Hindlimb muscle (tissue), 1 donor: Measurements from ENCODE around the gene MS4A5. TPM values are rescaled to one million over a fixed set of nuclear protein-coding genes. Genes with fewer than 3 reads are reported as not detected.
"Not testable (repeated sequence)": the region's sequence is repeated elsewhere in the genome, so short reads cannot be mapped to it uniquely, and the experiment has no call there.

Experiments used
- DNase-seq: peaks from one replicate; pipeline ENCODE4 v3.0.0-alpha.2; 2013
- polyA plus RNA-seq: library from polyadenylated mRNA; unstranded; fragments of 120-200 nt; gene quantifications from one replicate; pipeline ENCODE4 v1.2.1, GENCODE V29; 2013; ENCODE audit not compliant: insufficient read length

The MS4A5 gene, protein sequence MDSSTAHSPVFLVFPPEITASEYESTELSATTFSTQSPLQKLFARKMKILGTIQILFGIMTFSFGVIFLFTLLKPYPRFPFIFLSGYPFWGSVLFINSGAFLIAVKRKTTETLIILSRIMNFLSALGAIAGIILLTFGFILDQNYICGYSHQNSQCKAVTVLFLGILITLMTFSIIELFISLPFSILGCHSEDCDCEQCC
- polyA plus RNA-seq = not detected

- DNase-seq = no peak
Measured at GRCh38 chr11:60429272-60429671, at the start of gene MS4A5. Gene MS4A5 (plus strand): TSS chr11:60429572. CDS start chr11:60429675, 103 bp downstream.

GRCh38 chr11:60389279-60389910, 40.0 kb upstream of the MS4A5 start:
- DNase-seq = no peak

DNA sequence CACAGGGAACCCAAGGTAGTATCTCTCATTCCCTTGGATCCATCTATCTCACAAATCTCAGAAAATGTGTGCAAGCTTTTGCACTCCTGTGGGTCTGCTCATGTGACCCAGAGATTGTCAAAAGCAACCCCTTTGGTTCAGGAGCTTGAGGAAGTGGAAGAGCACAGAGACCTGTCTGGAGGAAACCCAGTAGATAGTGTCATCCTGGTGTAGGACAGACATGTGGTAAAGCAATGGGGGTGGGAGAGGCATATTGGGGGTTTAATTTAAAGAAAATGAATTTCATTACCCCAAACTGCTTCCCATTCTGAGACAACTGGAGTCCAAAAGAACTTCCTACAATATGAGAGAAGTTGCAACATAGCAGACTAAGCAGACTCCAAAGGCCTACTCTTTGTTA, 39.0 kb upstream of the MS4A5 start:
- no peak for DNase-seq

DNA sequence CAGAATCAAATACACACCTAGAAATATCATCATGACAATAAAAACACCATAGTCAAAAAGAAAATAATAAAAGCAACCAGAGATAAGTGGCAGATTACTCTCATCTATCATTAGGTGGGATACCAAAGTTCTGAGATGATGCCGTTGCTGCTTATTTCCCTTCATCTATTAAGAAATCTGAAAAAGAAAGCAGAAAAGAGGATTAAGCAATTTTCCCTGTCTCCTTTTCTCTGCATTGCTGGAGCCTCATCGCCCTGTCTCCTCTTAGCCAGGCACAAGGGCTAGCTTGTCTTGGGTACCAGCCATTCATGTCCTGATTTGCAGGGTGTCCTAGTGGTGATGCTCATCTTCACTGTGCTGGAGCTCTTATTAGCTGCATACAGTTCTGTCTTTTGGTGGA, 37.0 kb upstream of the MS4A5 start:
- DNase-seq = no peak

DNA sequence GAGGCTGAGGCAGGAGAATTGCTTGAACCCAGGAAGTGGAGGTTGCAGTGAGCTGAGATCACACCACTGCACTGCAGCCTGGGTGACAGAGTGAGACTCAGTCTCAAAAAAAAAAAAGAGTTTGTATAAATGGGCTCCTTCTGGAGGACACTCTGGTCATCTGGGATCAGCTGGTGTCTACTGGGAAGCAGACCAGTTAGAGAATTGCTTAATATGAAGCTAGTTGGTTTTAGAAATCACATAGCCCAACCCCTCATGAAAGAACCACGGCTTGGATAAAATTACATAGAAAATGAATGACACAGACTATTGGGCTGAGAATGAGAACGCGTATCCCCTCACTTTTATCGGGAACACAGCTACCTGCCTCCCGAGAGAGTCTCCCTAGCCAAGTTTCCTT, 36.4 kb upstream of the MS4A5 start:
- DNase-seq = no peak

DNA sequence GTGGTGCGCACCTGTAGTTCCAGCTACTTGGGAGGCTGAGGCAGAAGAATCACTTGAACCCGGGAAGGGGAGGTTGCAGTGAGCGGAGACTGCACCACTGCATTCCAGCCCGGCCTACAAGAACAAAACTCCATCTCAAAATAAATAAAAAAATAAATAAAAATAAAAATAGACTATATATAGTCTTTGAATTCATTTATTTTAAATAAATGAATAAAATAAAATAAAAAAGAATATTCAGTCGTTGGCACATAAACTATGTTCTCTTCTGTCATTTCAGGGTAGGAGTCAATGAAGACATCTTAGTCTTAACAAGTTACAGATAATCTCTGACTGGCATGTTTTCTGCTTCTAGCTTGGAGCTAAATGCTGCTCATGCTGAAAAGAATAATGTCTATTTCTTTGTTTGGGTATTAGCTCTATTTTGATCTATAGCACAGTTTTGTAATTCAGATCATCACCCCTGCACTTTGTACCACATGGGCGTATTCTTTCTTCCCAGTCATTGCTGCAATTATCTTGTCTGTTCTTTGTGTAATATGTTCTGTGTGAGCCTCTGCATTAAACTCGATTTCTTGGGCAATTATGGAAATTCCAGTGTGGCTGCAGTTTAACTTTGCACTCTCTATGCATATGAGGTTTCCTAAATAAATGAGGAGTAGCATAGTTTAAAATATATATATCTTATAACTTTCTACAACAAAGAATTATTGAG, 34.5 kb upstream of the MS4A5 start:
- DNase-seq = no peak

- DNase-seq = no peak
Measured at GRCh38 chr11:60396382-60396781, 33.0 kb upstream of the MS4A5 start, which contains the start of gene MS4A14. Gene MS4A14 (plus strand): TSS chr11:60396459. CDS start chr11:60396579, 120 bp downstream.

GRCh38 chr11:60396799-60397198, 32.6 kb upstream of the MS4A5 start:
- DNase-seq = no peak

DNA sequence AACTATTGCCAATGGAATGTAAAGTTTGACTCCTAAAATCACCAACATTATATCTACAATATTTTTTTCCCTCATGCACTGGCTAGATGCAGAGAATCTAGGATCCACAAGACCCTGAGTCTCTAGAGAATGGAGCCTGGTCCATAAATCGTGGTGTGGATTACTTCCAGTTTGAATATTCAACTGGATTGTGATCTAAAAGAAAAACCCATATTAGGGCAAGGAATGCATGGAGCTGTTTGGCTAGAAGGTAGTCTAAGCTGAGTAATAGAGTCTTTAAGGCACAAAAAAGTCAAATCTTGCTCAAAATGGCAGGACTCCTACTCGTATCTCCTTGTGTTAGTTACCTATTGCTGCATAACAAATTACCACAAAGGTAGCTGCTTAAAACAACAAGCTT, 9.4 kb upstream of the MS4A5 start:
- DNase-seq = no peak

DNA sequence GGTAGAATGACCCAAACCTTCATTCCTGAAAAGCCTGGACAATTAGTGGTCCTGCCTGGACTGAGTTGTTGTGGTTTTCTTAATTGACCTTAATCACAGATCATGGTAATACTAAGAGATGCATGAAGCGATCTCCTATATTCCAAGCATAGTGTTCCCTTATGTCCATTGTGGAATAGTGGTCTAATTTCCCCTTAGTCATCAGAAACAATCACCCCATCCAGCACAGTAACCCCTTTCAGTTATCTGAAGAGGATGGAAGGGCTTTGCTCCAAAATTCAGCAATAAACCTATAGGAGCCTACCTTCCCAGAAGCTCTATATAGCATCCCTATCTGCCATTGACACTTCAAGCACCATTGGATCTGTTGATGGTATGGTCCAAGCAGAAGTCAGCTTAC, 6.8 kb upstream of the MS4A5 start:
- no peak for DNase-seq

- no peak for DNase-seq
Measured at GRCh38 chr11:60428517-60428916, 855 bp upstream of the MS4A5 start.

DNA sequence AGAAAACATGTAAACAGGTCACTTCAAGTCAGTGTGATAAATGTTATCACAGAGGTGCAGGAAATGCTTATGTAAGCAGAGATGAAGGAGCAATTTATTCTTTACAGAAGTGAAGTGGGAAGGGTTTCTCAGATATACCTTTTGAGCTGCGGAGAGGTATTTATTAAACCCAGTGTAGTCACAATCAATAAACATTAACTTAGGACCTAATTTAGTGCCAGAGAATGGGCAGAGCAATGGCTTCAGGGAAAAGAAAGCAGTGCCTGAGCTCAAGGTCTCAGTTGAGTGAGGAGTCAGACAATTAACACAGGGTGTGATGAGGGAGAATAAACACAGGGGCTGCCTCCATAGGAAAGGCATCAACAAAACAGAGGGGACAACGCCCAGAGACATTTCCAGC, 1.9 kb downstream of the MS4A5 start:
- DNase-seq = no peak

GRCh38 chr11:60433401-60433800, 4.0 kb downstream of the MS4A5 start:
- no peak for DNase-seq

- DNase-seq = no peak
Measured at GRCh38 chr11:60447070-60447469, 17.7 kb downstream of the MS4A5 start.

DNA sequence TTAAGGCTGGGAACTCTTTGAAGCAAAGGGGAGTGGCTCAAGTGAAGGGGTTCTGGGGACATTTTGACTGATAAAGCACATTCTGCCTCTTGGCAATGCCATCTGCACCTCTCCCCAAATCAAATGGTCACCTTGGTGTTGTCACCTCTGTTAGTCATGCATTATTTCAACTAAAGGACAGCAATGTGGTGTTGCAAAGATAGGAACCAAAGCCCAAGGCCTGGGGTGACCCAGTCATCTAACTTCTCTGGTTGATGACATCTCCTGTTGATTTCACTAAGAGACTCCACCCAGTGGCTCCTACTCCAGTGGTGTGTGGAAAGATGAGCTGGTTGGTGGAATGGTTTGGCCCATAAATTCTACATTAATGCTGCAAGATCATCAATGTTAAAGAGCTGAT, 18.5 kb downstream of the MS4A5 start:
- DNase-seq = no peak

- not testable (repeated sequence) for DNase-seq
Measured at GRCh38 chr11:60451185-60451584, 21.8 kb downstream of the MS4A5 start.

DNA sequence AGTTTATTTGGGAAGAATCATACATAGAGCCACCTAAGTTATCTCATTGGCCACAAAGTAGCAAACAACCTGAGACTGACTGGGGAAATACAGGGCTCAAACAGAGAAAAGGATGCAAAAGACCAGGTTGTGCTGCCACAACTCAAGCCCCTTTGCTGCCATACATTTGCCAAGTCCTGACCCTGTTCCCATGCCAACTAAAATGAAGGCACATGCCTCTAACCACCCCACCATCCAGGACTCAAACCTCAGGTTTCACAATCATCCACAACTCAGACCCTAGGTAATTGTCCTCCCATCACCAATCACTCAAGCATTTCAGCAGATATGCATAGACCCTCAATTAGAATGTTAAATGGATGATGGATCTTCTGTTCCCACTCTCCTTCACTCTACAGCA, 24.8 kb downstream of the MS4A5 start:
- DNase-seq = no peak

DNA sequence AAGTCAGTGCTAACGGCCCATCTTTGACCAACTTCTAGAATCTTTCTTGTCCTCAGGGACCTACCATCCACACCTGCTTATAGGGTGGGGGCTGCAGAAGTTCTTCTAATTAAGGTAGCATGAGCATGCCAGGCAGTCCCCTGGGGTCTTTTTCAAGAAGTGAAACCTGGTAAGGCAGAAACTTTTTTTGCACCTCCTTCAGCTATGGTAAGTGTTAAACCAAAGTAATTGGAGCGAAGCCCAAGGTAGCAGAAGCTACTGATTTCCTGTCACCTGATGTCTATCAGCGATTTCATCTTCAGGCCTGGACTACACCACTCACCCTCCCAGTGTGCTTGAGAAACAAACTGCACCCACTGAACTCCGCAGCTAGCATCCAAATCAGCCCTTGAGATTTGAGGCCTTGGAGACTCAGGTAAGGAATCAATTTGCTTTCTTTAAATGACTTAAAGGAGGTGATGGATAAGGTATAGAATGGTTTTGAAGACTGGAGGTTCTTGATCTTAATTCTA, 26.2 kb downstream of the MS4A5 start, which contains the start of gene MS4A1:
Gene MS4A1 (plus strand): TSS at position 317 of the 512 bp plus-strand sequence. CDS start 6,528 bp downstream, outside the sequence.
- no peak for DNase-seq

DNA sequence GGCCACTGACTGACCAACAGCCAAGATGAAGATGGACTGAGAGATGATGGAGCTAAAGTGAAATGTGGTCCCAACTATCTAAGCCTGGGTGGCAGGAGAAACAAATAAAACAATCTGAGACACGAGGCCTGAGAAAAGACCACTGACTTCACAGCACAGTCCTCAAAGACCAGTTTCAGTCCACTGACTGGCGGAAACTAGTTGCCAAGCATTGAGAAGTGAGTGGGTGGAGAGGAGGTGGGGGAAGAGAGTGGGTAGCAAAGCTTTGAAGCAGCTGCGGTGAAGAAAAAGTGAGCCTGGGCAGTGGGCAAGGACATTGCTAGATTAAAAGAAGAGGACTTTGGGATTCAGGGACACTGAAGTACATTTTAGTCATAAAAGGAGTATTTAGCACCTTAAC, 28.2 kb downstream of the MS4A5 start:
- DNase-seq = no peak

DNA sequence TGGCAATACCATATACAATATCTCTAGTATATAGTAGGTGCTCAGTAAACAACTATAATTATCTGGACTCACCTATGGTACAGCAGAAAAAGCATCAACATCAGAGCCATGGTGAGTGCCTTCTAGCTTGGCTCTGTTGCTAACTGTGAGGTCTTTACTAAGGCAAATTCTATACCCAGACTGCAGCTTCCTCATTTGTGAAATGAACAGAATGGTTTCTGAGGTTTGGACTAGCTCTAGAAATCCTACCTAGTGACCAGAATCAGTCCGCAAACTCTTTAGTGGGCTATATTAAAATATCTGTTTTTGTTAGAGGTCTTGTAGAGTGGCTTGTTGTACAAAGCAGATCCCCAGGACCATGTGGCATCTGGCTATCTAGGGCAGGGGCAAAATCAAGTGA, 30.0 kb downstream of the MS4A5 start:
- DNase-seq = no peak

DNA sequence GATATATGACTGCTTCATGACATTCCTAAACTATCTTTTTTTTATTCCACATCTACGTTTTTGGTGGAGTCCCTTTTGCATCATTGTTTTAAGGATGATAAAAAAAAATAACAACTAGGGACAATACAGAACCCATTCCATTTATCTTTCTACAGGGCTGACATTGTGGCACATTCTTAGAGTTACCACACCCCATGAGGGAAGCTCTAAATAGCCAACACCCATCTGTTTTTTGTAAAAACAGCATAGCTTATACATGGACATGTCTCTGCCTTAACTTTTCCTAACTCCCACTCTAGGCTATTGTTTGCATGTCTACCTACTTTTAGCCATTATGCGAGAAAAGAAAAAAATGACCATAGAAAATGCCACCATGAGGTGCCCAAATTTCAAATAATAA, 39.5 kb downstream of the MS4A5 start:
- no peak for DNase-seq

DNA sequence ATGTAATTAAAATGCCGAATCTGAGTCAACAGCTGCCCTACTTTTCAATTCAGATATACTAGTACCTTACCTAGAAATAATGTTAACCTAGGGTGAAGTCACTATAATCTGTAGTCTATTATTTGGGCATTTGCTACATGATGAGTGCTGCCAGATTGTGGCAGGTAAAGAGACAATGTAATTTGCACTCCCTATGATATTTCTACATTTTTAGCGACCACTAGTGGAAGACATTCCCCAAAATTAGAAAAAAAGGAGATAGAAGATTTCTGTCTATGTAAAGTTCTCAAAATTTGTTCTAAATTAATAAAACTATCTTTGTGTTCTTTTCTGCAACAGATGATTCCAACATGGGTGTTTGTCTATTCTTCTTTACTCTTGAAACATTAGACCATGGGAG, 40.4 kb downstream of the MS4A5 start:
- DNase-seq = no peak

DNA sequence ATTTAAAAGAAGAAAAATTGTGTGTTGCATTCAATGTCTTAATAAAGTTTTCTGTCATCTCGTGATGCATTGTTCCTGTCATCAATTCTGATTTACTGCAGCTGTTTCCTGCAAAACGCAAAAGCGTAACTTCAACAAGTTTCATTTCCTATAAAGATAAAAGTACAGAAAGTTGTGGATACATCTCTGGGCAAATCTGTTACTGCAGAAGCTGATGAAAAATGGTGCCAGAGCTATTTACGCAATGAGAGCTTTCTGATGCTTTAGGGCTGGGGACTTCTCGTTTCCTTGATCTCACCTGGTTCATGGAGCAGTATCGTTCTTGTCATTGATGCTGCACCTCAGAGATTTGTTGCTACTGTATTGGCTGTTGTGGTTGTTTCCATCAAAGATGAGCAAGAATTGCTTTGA, 47.7 kb downstream of the MS4A5 start:
- DNase-seq = peak; percentile 9

DNA sequence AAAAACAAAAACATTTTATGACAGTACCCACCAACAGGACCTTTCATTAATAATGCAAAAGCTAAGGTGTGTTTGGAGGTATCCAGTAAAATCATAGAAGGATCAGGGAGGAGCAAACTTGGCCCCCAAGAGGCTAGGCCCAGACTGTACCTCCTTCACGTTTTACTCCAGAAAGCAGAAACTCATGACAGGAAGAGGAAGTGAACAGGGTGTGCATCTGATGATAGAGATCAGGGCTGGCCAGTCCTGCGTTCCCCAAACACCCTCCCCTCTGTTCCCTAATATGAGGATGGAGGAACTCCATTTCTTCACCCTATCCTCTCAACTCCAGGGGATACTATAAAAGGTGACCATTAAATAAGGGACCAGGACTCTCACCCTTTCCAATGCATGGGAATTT, 53.0 kb downstream of the MS4A5 start:
- no peak for DNase-seq
